ENCODE measurements around the gene BCAR3.

Gene BCAR3

GRCh38 chr1:93575621-93576284, 105.9 kb downstream of the BCAR3 start:
- no peak for TF ChIP-seq CTCF (IDR thresholded peaks at IDR 0.05)

- TF ChIP-seq CTCF (IDR thresholded peaks at IDR 0.05): no peak
Observed at GRCh38 chr1:93574991-93575390, 106.6 kb downstream of the BCAR3 start.

DNA sequence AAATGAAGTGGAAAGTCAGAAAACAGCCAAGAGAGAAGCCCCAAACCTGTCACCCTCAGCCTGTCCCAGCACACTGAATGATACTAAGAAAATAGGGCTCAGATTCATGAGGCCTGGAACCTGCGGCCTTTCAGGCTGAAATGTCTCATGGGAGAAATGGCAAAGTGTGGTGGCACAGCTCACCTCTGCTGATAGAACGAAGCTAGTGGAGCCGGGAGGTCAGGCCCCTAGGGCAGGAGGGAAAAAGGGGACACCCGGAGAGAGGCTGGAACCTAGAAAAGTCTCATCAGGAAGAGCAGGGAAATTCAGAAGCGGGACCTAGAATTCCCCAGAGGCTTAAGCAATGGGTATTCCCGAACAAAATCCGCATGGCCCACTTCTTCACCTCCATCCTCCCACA, 107.1 kb downstream of the BCAR3 start:
- TF ChIP-seq CTCF (IDR thresholded peaks at IDR 0.05): no peak

- TF ChIP-seq CTCF (IDR thresholded peaks at IDR 0.05): no peak
Observed at GRCh38 chr1:93573940-93574469, 107.6 kb downstream of the BCAR3 start.

- TF ChIP-seq CTCF (IDR thresholded peaks at IDR 0.05): no peak
Observed at GRCh38 chr1:93571623-93572310, 109.9 kb downstream of the BCAR3 start.

DNA sequence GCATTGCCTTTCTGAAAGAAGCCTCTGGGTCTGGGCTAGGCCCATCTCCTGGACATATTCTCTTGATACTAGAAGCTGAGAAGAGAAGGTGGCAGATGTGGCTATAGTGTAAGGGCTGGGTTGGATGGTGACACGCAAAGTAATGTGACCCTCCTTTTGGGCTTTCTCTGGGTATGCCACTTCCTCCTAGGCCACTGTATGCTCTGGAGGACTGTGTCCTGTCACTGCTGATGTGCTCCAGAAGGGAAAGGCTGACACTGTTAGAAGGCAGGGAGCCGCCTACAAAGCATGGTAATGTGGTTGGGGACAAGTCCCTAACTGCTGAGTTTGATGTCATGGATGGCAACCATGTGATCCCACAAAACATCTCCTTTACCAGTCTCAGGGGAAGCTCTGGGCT, 112.1 kb downstream of the BCAR3 start:
- TF ChIP-seq CTCF (IDR thresholded peaks at IDR 0.05): no peak

GRCh38 chr1:93567255-93567918, 114.2 kb downstream of the BCAR3 start:
- TF ChIP-seq CTCF (IDR thresholded peaks at IDR 0.05): no peak

All from LNCAP (cell line).